Activated naive CD8-positive, alpha-beta T cell treated with anti-CD3 and anti-CD28 coated beads for 36 hours (primary cell): Measurements from ENCODE around the gene TET2. TPM values are rescaled to one million over a fixed set of nuclear protein-coding genes. Genes with fewer than 3 reads are reported as not detected.

Source experiments
- DNase-seq: peaks from one replicate; pipeline ENCODE4 v3.0.0; 2021
- H3K27ac Mint-ChIP-seq: one replicate; pipeline ENCODE4 v1.8.0; 2022; ENCODE audit warnings: mild to moderate bottlenecking, moderate library complexity, mixed read lengths
- H3K27me3 Mint-ChIP-seq: one replicate; pipeline ENCODE4 v1.8.0; 2022; ENCODE audit warnings: mild to moderate bottlenecking, mixed read lengths
- H3K36me3 Mint-ChIP-seq: one replicate; pipeline ENCODE4 v1.8.0; 2021; ENCODE audit warnings: mild to moderate bottlenecking, mixed read lengths
- H3K4me1 Mint-ChIP-seq: one replicate; pipeline ENCODE4 v1.8.0; 2021; ENCODE audit warnings: mixed read lengths
- H3K4me3 Mint-ChIP-seq: one replicate; pipeline ENCODE4 v1.8.0; 2022; ENCODE audit warnings: mild to moderate bottlenecking, moderate library complexity, mixed read lengths
- H3K9me3 Mint-ChIP-seq: one replicate; pipeline ENCODE4 v1.8.0; 2022; ENCODE audit warnings: mixed read lengths
- total RNA-seq, 2 experiments: library from RNA; stranded (reverse); gene quantifications; one replicate each; pipeline ENCODE4 v1.2.3, GENCODE V29; 2021

TET2 gene
- total RNA-seq, result 10 to 100 TPM; 20.7 to 22.6 TPM

GRCh38 chr4:105146276-105147015 lies at the start of gene TET2:
TSS of gene TET2 (plus strand) at chr4:105146876. CDS start at chr4:105233943, 87,067 bp downstream.
- Mint-ChIP-seq H3K4me3 (peak within 1 kb of the TSS; percentile 86), H3K9me3 (no peaks in the 10 kb centered on the region), H3K27me3 (no peaks in the 10 kb centered on the region), H3K36me3 (peaks cover 11% of the 10 kb centered on the region), H3K27ac (peak within 1 kb of the TSS; percentile 97), H3K4me1 (peaks cover 32% of the 10 kb centered on the region)
- DNase-seq, result peak; percentile 87

- H3K4me3 Mint-ChIP-seq, result no peak overlapping the region
- H3K27ac Mint-ChIP-seq, result no peak overlapping the region
- peaks cover 6% of the 10 kb centered on the region for H3K36me3 Mint-ChIP-seq
- H3K9me3 Mint-ChIP-seq, result peaks cover 11% of the 10 kb centered on the region
- no peak for DNase-seq
- H3K27me3 Mint-ChIP-seq, result peaks cover 5% of the 10 kb centered on the region
- no peaks in the 10 kb centered on the region for H3K4me1 Mint-ChIP-seq
Measured at GRCh38 chr4:105102016-105102415, 44.7 kb upstream of the TET2 start.

- Mint-ChIP-seq H3K27me3 (peaks cover 5% of the 10 kb centered on the region), H3K27ac (no peak overlapping the region), H3K4me3 (no peak overlapping the region), H3K36me3 (no peaks in the 10 kb centered on the region), H3K4me1 (no peaks in the 10 kb centered on the region), H3K9me3 (no peaks in the 10 kb centered on the region)
- DNase-seq, result no peak
Measured at GRCh38 chr4:105106426-105106825, 40.2 kb upstream of the TET2 start.

GRCh38 chr4:105107095-105107856 lies 39.4 kb upstream of the TET2 start:
- no peak for DNase-seq
- Mint-ChIP-seq H3K4me1 (no peaks in the 10 kb centered on the region), H3K27ac (no peak overlapping the region), H3K4me3 (no peak overlapping the region), H3K36me3 (no peaks in the 10 kb centered on the region), H3K27me3 (peaks cover 5% of the 10 kb centered on the region), H3K9me3 (no peaks in the 10 kb centered on the region)

GRCh38 chr4:105108971-105109370 lies 37.7 kb upstream of the TET2 start:
- no peaks in the 10 kb centered on the region for H3K9me3 Mint-ChIP-seq
- H3K4me1 Mint-ChIP-seq, result no peaks in the 10 kb centered on the region
- H3K27ac Mint-ChIP-seq, result no peak overlapping the region
- no peak overlapping the region for H3K4me3 Mint-ChIP-seq
- DNase-seq, result no peak
- H3K36me3 Mint-ChIP-seq, result no peaks in the 10 kb centered on the region
- H3K27me3 Mint-ChIP-seq, result peaks cover 9% of the 10 kb centered on the region

- Mint-ChIP-seq H3K9me3 (no peaks in the 10 kb centered on the region), H3K27me3 (peaks cover 5% of the 10 kb centered on the region), H3K36me3 (no peaks in the 10 kb centered on the region), H3K27ac (no peak overlapping the region), H3K4me3 (no peak overlapping the region), H3K4me1 (no peaks in the 10 kb centered on the region)
- DNase-seq, result no peak
Measured at GRCh38 chr4:105112274-105112673, 34.4 kb upstream of the TET2 start.

GRCh38 chr4:105113800-105114199 lies 32.9 kb upstream of the TET2 start:
- Mint-ChIP-seq H3K4me3 (no peak overlapping the region), H3K4me1 (no peaks in the 10 kb centered on the region), H3K9me3 (no peaks in the 10 kb centered on the region), H3K36me3 (no peaks in the 10 kb centered on the region), H3K27ac (no peak overlapping the region), H3K27me3 (peaks cover 5% of the 10 kb centered on the region)
- DNase-seq, result no peak

GRCh38 chr4:105116616-105117319 lies 29.9 kb upstream of the TET2 start:
- H3K9me3 Mint-ChIP-seq, result no peaks in the 10 kb centered on the region
- H3K4me1 Mint-ChIP-seq, result no peaks in the 10 kb centered on the region
- no peaks in the 10 kb centered on the region for H3K36me3 Mint-ChIP-seq
- no peak overlapping the region for H3K27ac Mint-ChIP-seq
- H3K4me3 Mint-ChIP-seq, result no peak overlapping the region
- H3K27me3 Mint-ChIP-seq, result peaks cover 5% of the 10 kb centered on the region
- no peak for DNase-seq

- Mint-ChIP-seq H3K36me3 (no peaks in the 10 kb centered on the region), H3K4me3 (no peak overlapping the region), H3K9me3 (no peaks in the 10 kb centered on the region), H3K27me3 (no peaks in the 10 kb centered on the region), H3K27ac (no peak overlapping the region), H3K4me1 (no peaks in the 10 kb centered on the region)
- DNase-seq, result no peak
Measured at GRCh38 chr4:105119356-105119755, 27.3 kb upstream of the TET2 start.

- Mint-ChIP-seq H3K9me3 (no peaks in the 10 kb centered on the region), H3K36me3 (no peaks in the 10 kb centered on the region), H3K4me1 (no peaks in the 10 kb centered on the region), H3K4me3 (no peak overlapping the region), H3K27ac (no peak overlapping the region), H3K27me3 (no peaks in the 10 kb centered on the region)
- DNase-seq, result no peak
Measured at GRCh38 chr4:105120626-105121025, 26.1 kb upstream of the TET2 start.

GRCh38 chr4:105122350-105122749 lies 24.3 kb upstream of the TET2 start:
- no peak for DNase-seq
- no peaks in the 10 kb centered on the region for H3K27me3 Mint-ChIP-seq
- H3K4me1 Mint-ChIP-seq, result no peaks in the 10 kb centered on the region
- H3K27ac Mint-ChIP-seq, result no peak overlapping the region
- H3K4me3 Mint-ChIP-seq, result no peak overlapping the region
- H3K36me3 Mint-ChIP-seq, result no peaks in the 10 kb centered on the region
- H3K9me3 Mint-ChIP-seq, result no peaks in the 10 kb centered on the region

- H3K4me3 Mint-ChIP-seq, result no peak overlapping the region
- no peak overlapping the region for H3K27ac Mint-ChIP-seq
- no peaks in the 10 kb centered on the region for H3K9me3 Mint-ChIP-seq
- peaks cover 4% of the 10 kb centered on the region for H3K27me3 Mint-ChIP-seq
- H3K36me3 Mint-ChIP-seq, result no peaks in the 10 kb centered on the region
- no peaks in the 10 kb centered on the region for H3K4me1 Mint-ChIP-seq
- no peak for DNase-seq
Measured at GRCh38 chr4:105126311-105127169, 20.1 kb upstream of the TET2 start.

- Mint-ChIP-seq H3K4me3 (no peak overlapping the region), H3K36me3 (no peaks in the 10 kb centered on the region), H3K27ac (no peak overlapping the region), H3K9me3 (no peaks in the 10 kb centered on the region), H3K27me3 (peaks cover 4% of the 10 kb centered on the region), H3K4me1 (no peaks in the 10 kb centered on the region)
- no peak for DNase-seq
Measured at GRCh38 chr4:105127170-105127445, 19.6 kb upstream of the TET2 start.

GRCh38 chr4:105128208-105128607 lies 18.5 kb upstream of the TET2 start:
- Mint-ChIP-seq H3K36me3 (no peaks in the 10 kb centered on the region), H3K4me1 (no peaks in the 10 kb centered on the region), H3K27me3 (peaks cover 4% of the 10 kb centered on the region), H3K27ac (no peak overlapping the region), H3K4me3 (no peak overlapping the region), H3K9me3 (no peaks in the 10 kb centered on the region)
- DNase-seq, result no peak
